Astrocyte (in vitro differentiated cells and primary cell): Measurements from ENCODE around the gene CYB561D1. TPM values are rescaled to one million over a fixed set of nuclear protein-coding genes. Genes with fewer than 3 reads are reported as not detected.

Experiments used
- DNase-seq: peaks from one replicate; pipeline ENCODE4 v3.0.0-alpha.2; 2010; ENCODE audit warnings: low read depth
- FAIRE-seq: peaks from 2 replicates; lab custom pipeline; 2011; peaks lifted over from hg19 to GRCh38; lab: Jason Lieb, UNC
- H2AFZ ChIP-seq: 2 replicates; pipeline ENCODE4 v1.6.0; 2012; ENCODE audit warnings: low read depth, low read length, inconsistent platforms
- H3K27ac ChIP-seq: 2 replicates; pipeline ENCODE4 v1.5.1; 2011; ENCODE audit warnings: low read depth, low read length, inconsistent platforms
- H3K27me3 ChIP-seq: 2 replicates; pipeline ENCODE4 v1.6.0; 2011; ENCODE audit warnings: low read length, inconsistent platforms; ENCODE audit not compliant: insufficient read depth
- H3K36me3 ChIP-seq: 2 replicates; pipeline ENCODE4 v1.5.1; 2011; ENCODE audit warnings: low read length, inconsistent platforms; ENCODE audit not compliant: insufficient read depth
- H3K4me1 ChIP-seq: 2 replicates; pipeline ENCODE4 v1.5.1; 2011; ENCODE audit warnings: low read length, inconsistent platforms; ENCODE audit not compliant: insufficient read depth
- H3K4me2 ChIP-seq: 2 replicates; pipeline ENCODE4 v1.6.0; 2012; ENCODE audit warnings: low read length, inconsistent platforms
- H3K4me3 ChIP-seq: 2 replicates; pipeline ENCODE4 v1.5.1; 2011; ENCODE audit warnings: low read depth, mild to moderate bottlenecking, low read length, inconsistent platforms; ENCODE audit not compliant: insufficient read depth
- H3K79me2 ChIP-seq: 2 replicates; pipeline ENCODE4 v1.6.0; 2012; ENCODE audit warnings: mild to moderate bottlenecking, low read length, inconsistent platforms; ENCODE audit not compliant: insufficient read depth
- H3K9ac ChIP-seq: 2 replicates; pipeline ENCODE4 v1.6.0; 2012; ENCODE audit warnings: mild to moderate bottlenecking, low read length, inconsistent platforms
- H3K9me3 ChIP-seq: 2 replicates; pipeline ENCODE4 v1.5.1; 2012; ENCODE audit warnings: low read depth, mild to moderate bottlenecking, low read length, inconsistent platforms; ENCODE audit not compliant: insufficient read depth
- H4K20me1 ChIP-seq: 2 replicates; pipeline ENCODE4 v1.6.0; 2012; ENCODE audit warnings: low read length, inconsistent platforms; ENCODE audit not compliant: insufficient read depth
- H3K27ac Mint-ChIP-seq: one replicate; pipeline ENCODE4 v1.8.0; 2021; ENCODE audit warnings: mild to moderate bottlenecking, mixed read lengths; ENCODE audit not compliant: unreplicated experiment
- H3K27me3 Mint-ChIP-seq: one replicate; pipeline ENCODE4 v1.8.0; 2021; ENCODE audit warnings: low read depth, mixed read lengths; ENCODE audit not compliant: unreplicated experiment
- H3K36me3 Mint-ChIP-seq: one replicate; pipeline ENCODE4 v1.8.0; 2021; ENCODE audit warnings: low read depth, mixed read lengths; ENCODE audit not compliant: unreplicated experiment
- H3K4me1 Mint-ChIP-seq: one replicate; pipeline ENCODE4 v1.8.0; 2021; ENCODE audit warnings: low read depth, mixed read lengths; ENCODE audit not compliant: unreplicated experiment
- H3K4me3 Mint-ChIP-seq: one replicate; pipeline ENCODE4 v1.8.0; 2021; ENCODE audit warnings: mild to moderate bottlenecking, moderate library complexity, mixed read lengths; ENCODE audit not compliant: unreplicated experiment
- H3K9me3 Mint-ChIP-seq: one replicate; pipeline ENCODE4 v1.8.0; 2021; ENCODE audit warnings: mild to moderate bottlenecking, mixed read lengths; ENCODE audit not compliant: unreplicated experiment
- EZH2 ChIP-seq: IDR thresholded peaks from 2 replicates; pipeline ENCODE4 v1.6.1; 2012; ENCODE audit warnings: mild to moderate bottlenecking, low read length, inconsistent platforms; ENCODE audit not compliant: insufficient read depth
- total RNA-seq: library from RNA; stranded (reverse); gene quantifications from 2 replicates; pipeline ENCODE4 v1.2.1, GENCODE V29; 2021
- TF ChIP-seq, protein P1 (sequence below): IDR thresholded peaks from 2 replicates; pipeline ENCODE4 v1.5.1; 2011; ENCODE audit warnings: low read depth, mild to moderate bottlenecking, inconsistent platforms, low read length, moderate library complexity; ENCODE audit not compliant: insufficient read depth

The CYB561D1 gene
- total RNA-seq, 1 donor from 2014 or later: 9.4 TPM

DNA sequence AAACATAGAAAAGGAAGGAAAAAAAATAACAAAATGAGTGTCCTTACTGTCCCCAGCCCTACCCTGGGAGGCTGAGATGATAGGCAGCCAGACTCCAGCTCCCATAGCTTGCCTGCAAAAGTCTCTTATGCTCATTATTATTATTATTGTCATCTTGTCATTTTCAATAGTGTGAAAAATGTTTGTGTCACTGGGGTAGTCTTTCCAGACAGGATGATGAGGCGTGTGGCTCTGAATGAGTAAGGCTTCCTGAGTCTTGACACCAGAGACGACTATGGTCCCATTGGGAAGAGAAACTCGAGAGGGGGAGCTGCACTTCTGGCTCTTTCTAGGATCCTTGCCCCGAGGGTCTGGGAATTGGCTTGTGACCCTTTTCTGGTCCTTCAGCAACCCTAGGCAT is 1.1 kb upstream of the CYB561D1 start:
- H3K4me3 Mint-ChIP-seq: no peak overlapping the region
- DNase-seq (no peak), FAIRE-seq (no peak)
- H3K27me3 Mint-ChIP-seq: no peaks in the 10 kb centered on the region
- H3K9me3 ChIP-seq: no peaks in the 10 kb centered on the region
- no peaks in the 10 kb centered on the region for H3K27me3 ChIP-seq
- H3K4me2 ChIP-seq: no peak overlapping the region
- peaks cover 4% of the 10 kb centered on the region for H3K4me1 ChIP-seq
- peaks cover 4% of the 10 kb centered on the region for H3K36me3 ChIP-seq
- no peak overlapping the region for H3K27ac ChIP-seq
- H3K36me3 Mint-ChIP-seq: peaks cover 18% of the 10 kb centered on the region
- no peak overlapping the region for H2AFZ ChIP-seq
- no peak overlapping the region for H3K27ac Mint-ChIP-seq
- H3K9me3 Mint-ChIP-seq: no peaks in the 10 kb centered on the region
- H3K79me2 ChIP-seq: peaks cover 12% of the 10 kb centered on the region
- H3K4me3 ChIP-seq: no peak overlapping the region
- H3K9ac ChIP-seq: no peak overlapping the region
- peaks cover 7% of the 10 kb centered on the region for H4K20me1 ChIP-seq
- peaks cover 17% of the 10 kb centered on the region for H3K4me1 Mint-ChIP-seq
- TF ChIP-seq, protein P1, sequence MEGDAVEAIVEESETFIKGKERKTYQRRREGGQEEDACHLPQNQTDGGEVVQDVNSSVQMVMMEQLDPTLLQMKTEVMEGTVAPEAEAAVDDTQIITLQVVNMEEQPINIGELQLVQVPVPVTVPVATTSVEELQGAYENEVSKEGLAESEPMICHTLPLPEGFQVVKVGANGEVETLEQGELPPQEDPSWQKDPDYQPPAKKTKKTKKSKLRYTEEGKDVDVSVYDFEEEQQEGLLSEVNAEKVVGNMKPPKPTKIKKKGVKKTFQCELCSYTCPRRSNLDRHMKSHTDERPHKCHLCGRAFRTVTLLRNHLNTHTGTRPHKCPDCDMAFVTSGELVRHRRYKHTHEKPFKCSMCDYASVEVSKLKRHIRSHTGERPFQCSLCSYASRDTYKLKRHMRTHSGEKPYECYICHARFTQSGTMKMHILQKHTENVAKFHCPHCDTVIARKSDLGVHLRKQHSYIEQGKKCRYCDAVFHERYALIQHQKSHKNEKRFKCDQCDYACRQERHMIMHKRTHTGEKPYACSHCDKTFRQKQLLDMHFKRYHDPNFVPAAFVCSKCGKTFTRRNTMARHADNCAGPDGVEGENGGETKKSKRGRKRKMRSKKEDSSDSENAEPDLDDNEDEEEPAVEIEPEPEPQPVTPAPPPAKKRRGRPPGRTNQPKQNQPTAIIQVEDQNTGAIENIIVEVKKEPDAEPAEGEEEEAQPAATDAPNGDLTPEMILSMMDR: no peak
- TF ChIP-seq EZH2: no peak

DNA sequence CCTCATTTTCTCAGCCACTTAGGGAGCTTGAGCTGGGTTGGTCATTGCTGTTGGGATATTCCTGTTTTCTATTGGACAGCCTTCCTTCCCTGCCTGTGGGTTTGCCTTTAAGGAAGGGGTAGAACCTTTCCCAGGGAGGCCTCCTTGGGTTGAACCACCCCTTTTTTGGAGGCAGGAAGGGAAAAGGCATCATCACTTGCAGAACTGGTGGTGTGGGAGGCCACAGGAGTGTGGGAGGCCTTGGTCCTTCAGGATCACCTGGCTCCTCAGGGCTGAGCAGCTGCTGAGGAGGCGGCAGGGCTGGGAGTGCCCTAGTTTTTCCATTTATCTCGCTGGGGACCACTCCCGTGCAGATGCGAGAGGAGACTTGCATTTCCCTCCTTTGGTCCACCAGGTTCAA is 667 bp upstream of the CYB561D1 start:
- peak overlapping the region; percentile 77 for H3K9ac ChIP-seq
- H3K36me3 ChIP-seq: no peaks in the 10 kb centered on the region

DNA sequence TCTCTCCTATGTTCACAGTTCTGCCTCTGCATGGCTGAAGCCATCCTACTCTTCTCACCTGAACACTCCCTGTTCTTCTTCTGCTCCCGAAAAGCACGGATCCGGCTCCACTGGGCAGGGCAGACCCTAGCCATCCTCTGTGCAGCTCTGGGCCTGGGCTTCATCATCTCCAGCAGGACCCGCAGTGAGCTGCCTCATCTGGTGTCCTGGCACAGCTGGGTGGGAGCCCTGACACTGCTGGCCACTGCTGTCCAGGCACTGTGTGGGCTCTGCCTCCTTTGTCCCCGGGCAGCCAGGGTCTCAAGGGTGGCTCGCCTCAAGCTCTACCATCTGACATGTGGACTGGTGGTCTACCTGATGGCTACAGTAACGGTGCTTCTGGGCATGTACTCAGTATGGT is 1.8 kb downstream of the CYB561D1 start:
- no peak overlapping the region for H3K4me3 ChIP-seq
- DNase-seq (no peak), FAIRE-seq (no peak)
- peaks cover 30% of the 10 kb centered on the region for H4K20me1 ChIP-seq
- H3K36me3 ChIP-seq: no peaks in the 10 kb centered on the region
- no peak overlapping the region for H3K9ac ChIP-seq
- no peak overlapping the region for H3K4me2 ChIP-seq
- H3K27me3 ChIP-seq: no peaks in the 10 kb centered on the region
- Mint-ChIP-seq H3K9me3 (no peaks in the 10 kb centered on the region), H3K27ac (peak overlapping the region; percentile 58), H3K36me3 (peaks cover 9% of the 10 kb centered on the region), H3K4me1 (peaks cover 40% of the 10 kb centered on the region), H3K4me3 (peak overlapping the region; percentile 67), H3K27me3 (no peaks in the 10 kb centered on the region)
- H3K4me1 ChIP-seq: peaks cover 14% of the 10 kb centered on the region
- no peaks in the 10 kb centered on the region for H3K9me3 ChIP-seq
- peaks cover 12% of the 10 kb centered on the region for H3K79me2 ChIP-seq
- no peak overlapping the region for H2AFZ ChIP-seq
- TF ChIP-seq, protein P1: no peak
- no peak for TF ChIP-seq EZH2
- no peak overlapping the region for H3K27ac ChIP-seq

More for the DNA sequence above, 667 bp upstream of the CYB561D1 start:
- peak overlapping the region; percentile 77 for H3K4me2 ChIP-seq
- no peak for TF ChIP-seq EZH2
- TF ChIP-seq, protein P1: no peak
- no peak for DNase-seq
- H3K4me1 ChIP-seq: peaks cover 4% of the 10 kb centered on the region
- no peaks in the 10 kb centered on the region for H3K27me3 ChIP-seq
- peaks cover 12% of the 10 kb centered on the region for H3K79me2 ChIP-seq
- FAIRE-seq: no peak
- Mint-ChIP-seq H3K4me1 (peaks cover 17% of the 10 kb centered on the region), H3K4me3 (peak overlapping the region; percentile 97), H3K27me3 (no peaks in the 10 kb centered on the region), H3K27ac (no peak overlapping the region), H3K36me3 (peaks cover 15% of the 10 kb centered on the region), H3K9me3 (no peaks in the 10 kb centered on the region)
- peaks cover 11% of the 10 kb centered on the region for H4K20me1 ChIP-seq
- no peaks in the 10 kb centered on the region for H3K9me3 ChIP-seq
- H3K4me3 ChIP-seq: no peak overlapping the region
- H3K27ac ChIP-seq: no peak overlapping the region
- peak overlapping the region; percentile 96 for H2AFZ ChIP-seq
